IPS-15b (cell line): ENCODE data around the gene ZNF556.
A peak's percentile ranks its signal among the peaks of the same experiment; 100 is the strongest.
"Not testable (repeated sequence)": the region's sequence is repeated elsewhere in the genome, so short reads cannot be mapped to it uniquely, and the experiment has no call there.

ENCODE experiments used
- H3K27me3 ChIP-seq: one replicate; pipeline ENCODE4 v1.6.1; 2013; ENCODE audit warnings: low read length; ENCODE audit not compliant: control insufficient read depth, insufficient read depth
- H3K36me3 ChIP-seq: one replicate; pipeline ENCODE4 v1.6.1; 2013; ENCODE audit warnings: low read length; ENCODE audit not compliant: control insufficient read depth, insufficient read depth
- H3K4me1 ChIP-seq: one replicate; pipeline ENCODE4 v1.6.1; 2013; ENCODE audit warnings: mild to moderate bottlenecking, low read length; ENCODE audit not compliant: control insufficient read depth, insufficient read depth
- H3K4me3 ChIP-seq: one replicate; pipeline ENCODE4 v1.5.1; 2013; ENCODE audit warnings: low read depth, low read length
- H3K9ac ChIP-seq: one replicate; pipeline ENCODE4 v1.6.1; 2013; ENCODE audit warnings: low read depth, mild to moderate bottlenecking, low read length
- H3K9me3 ChIP-seq: one replicate; pipeline ENCODE4 v1.6.1; 2013; ENCODE audit warnings: mild to moderate bottlenecking, low read length; ENCODE audit not compliant: control insufficient read depth, insufficient read depth

Gene ZNF556

GRCh38 chr19:2888731-2889224, 21.6 kb downstream of the ZNF556 start:
- no peaks in the 10 kb centered on the region for H3K9me3 ChIP-seq
- H3K36me3 ChIP-seq, result no peaks in the 10 kb centered on the region
- no peaks in the 10 kb centered on the region for H3K4me1 ChIP-seq
- no peak overlapping the region for H3K9ac ChIP-seq
- no peak overlapping the region for H3K4me3 ChIP-seq
- no peaks in the 10 kb centered on the region for H3K27me3 ChIP-seq

- not testable (repeated sequence) for H3K27me3 ChIP-seq, H3K4me3 ChIP-seq, H3K9me3 ChIP-seq, H3K9ac ChIP-seq, H3K36me3 ChIP-seq, H3K4me1 ChIP-seq
These were observed 23.4 kb downstream of the ZNF556 start for GRCh38 chr19:2890531-2890930.

- H3K4me1 ChIP-seq, result no peaks in the 10 kb centered on the region
These were observed 29.6 kb downstream of the ZNF556 start for GRCh38 chr19:2896694-2897093.

GRCh38 chr19:2900296-2901252, 33.4 kb downstream of the ZNF556 start, which contains the start of gene ZNF57:
ZNF57 (plus strand) TSS chr19:2900928; CDS start chr19:2901046, 118 bp downstream.
- Histone ChIP-seq H3K27me3 (no peaks in the 10 kb centered on the region), H3K9ac (peak within 1 kb of the TSS; percentile 60), H3K4me3 (peak within 1 kb of the TSS; percentile 88), H3K36me3 (no peaks in the 10 kb centered on the region), H3K9me3 (peaks cover 3% of the 10 kb centered on the region), H3K4me1 (no peaks in the 10 kb centered on the region)

More at GRCh38 chr19:2896694-2897093, 29.6 kb downstream of the ZNF556 start:
- Histone ChIP-seq H3K27me3 (no peaks in the 10 kb centered on the region), H3K9ac (no peak overlapping the region), H3K9me3 (peaks cover 3% of the 10 kb centered on the region), H3K36me3 (no peaks in the 10 kb centered on the region), H3K4me3 (no peak overlapping the region)

- Histone ChIP-seq H3K4me3 (no peak overlapping the region), H3K4me1 (no peaks in the 10 kb centered on the region), H3K9me3 (no peaks in the 10 kb centered on the region), H3K36me3 (no peaks in the 10 kb centered on the region), H3K27me3 (no peaks in the 10 kb centered on the region), H3K9ac (no peak overlapping the region)
These were observed 35.6 kb downstream of the ZNF556 start for GRCh38 chr19:2902590-2903218.

- H3K36me3 ChIP-seq, H3K4me1 ChIP-seq, H3K27me3 ChIP-seq, H3K9ac ChIP-seq, H3K4me3 ChIP-seq, H3K9me3 ChIP-seq: not testable (repeated sequence)
These were observed 36.2 kb downstream of the ZNF556 start for GRCh38 chr19:2903326-2903725.

DNA sequence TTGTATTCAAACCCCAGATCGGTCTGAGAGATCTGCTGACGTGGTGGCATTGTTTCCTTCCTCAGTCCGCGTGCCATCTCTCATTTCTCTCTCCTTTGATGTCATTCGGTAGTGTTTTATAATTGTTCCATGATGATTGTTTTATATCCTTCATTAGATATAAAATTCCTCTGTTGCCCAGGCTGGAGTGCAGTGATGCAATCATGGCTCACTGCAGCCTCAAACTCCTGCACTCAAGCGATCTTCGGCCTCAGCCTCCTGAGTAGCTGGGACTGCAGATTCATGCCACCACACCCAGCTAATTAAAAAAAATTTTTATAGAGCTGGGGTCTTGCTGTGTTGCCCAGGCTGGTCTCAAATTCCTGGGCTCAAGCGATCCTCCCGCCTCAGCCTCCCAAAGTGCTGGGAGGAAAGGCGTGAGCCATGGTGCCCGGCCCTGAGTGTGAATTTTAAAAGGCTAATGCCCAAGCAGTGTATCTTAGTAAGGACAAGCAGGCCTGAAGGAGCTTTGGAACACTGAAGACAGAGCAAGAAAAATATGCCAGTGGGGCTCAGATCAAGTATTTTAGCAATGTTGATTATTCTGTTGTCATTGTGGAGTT, 38.9 kb downstream of the ZNF556 start:
- no peaks in the 10 kb centered on the region for H3K36me3 ChIP-seq
- no peaks in the 10 kb centered on the region for H3K27me3 ChIP-seq
- H3K9me3 ChIP-seq, result no peaks in the 10 kb centered on the region
- no peak overlapping the region for H3K9ac ChIP-seq
- H3K4me1 ChIP-seq, result no peaks in the 10 kb centered on the region
- no peak overlapping the region for H3K4me3 ChIP-seq

DNA sequence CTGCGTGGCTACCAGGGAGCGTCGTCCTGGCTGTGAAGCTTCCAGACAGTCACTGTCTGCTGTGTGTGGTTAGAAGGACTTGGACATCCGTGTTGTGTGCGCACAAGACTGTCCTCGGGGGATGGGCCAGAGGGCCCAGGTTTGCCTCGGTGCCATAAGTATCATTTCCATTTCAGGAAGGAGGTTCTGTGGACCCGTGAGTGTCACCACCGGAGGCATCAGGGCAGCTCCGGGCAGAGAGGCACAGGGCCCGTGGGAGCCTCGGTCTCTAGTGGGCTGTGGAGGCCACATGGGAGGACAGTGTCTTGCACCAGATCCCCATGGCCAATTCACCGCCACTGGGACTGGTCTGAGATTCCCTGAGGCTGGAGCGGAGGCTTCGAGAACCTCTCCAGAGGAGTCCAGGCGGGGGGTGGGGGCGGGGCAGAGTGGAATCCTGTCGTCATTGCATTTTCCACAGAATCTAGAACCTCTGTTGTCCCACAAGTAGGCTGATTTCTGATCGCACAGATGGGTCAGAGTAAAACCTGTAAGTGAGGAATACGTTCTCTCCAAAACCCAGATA, 39.6 kb downstream of the ZNF556 start:
- Histone ChIP-seq H3K9me3 (no peaks in the 10 kb centered on the region), H3K4me3 (no peak overlapping the region), H3K36me3 (peaks cover 3% of the 10 kb centered on the region), H3K9ac (no peak overlapping the region), H3K27me3 (no peaks in the 10 kb centered on the region), H3K4me1 (no peaks in the 10 kb centered on the region)

DNA sequence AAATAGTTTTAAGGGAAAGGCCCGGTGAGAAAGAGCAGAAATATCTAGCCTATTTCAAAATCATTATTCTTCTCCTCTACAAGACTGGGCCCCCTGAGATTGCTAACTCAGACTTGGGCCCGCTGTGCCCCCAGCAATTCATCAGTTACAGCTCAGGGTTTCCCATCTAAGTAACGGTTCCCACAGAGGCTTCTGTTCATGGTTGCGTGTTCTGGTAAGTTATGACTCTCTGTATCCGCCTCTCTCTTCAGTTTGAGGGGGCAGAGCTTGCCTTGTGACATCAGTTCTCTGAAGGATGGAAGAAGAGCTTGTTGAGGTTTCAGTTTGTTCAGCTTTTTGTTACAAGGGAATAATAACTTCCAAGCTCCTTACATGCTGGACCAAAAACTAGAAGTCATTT, 45.2 kb downstream of the ZNF556 start:
- H3K9ac ChIP-seq, result no peak overlapping the region
- peaks cover 18% of the 10 kb centered on the region for H3K36me3 ChIP-seq
- H3K4me3 ChIP-seq, result no peak overlapping the region
- H3K4me1 ChIP-seq, result no peaks in the 10 kb centered on the region
- H3K27me3 ChIP-seq, result no peaks in the 10 kb centered on the region
- peaks cover 10% of the 10 kb centered on the region for H3K9me3 ChIP-seq

DNA sequence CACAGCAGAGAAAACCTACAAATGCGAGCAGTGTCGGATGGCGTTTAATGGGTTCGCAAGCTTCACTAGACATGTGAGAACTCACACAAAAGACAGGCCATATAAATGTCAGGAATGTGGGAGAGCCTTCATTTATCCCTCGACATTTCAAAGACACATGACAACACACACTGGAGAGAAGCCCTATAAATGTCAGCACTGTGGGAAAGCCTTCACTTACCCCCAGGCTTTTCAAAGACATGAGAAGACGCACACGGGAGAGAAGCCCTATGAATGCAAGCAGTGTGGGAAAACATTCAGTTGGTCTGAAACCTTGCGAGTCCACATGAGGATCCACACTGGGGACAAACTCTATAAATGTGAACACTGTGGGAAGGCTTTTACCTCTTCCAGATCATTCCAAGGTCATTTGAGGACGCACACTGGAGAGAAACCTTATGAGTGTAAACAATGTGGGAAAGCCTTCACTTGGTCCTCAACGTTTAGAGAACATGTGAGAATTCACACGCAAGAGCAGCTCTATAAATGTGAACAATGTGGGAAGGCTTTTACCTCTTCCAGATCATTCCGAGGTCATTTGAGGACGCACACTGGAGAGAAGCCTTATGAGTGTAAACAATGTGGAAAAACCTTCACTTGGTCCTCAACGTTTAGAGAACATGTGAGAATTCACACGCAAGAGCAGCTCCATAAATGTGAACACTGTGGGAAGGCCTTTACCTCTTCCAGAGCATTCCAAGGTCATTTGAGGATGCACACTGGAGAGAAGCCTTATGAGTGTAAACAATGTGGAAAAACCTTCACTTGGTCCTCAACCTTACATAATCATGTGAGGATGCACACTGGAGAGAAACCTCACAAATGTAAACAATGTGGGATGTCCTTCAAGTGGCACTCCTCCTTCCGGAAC, 50.4 kb downstream of the ZNF556 start:
- Histone ChIP-seq H3K9me3 (peaks cover 18% of the 10 kb centered on the region), H3K9ac (no peak overlapping the region), H3K27me3 (no peaks in the 10 kb centered on the region), H3K36me3 (peaks cover 32% of the 10 kb centered on the region), H3K4me3 (no peak overlapping the region), H3K4me1 (no peaks in the 10 kb centered on the region)

- no peak overlapping the region for H3K9ac ChIP-seq
- H3K36me3 ChIP-seq, result peaks cover 10% of the 10 kb centered on the region
- H3K4me1 ChIP-seq, result peaks cover 2% of the 10 kb centered on the region
- H3K9me3 ChIP-seq, result peaks cover under 1% of the 10 kb centered on the region
- H3K4me3 ChIP-seq, result no peak overlapping the region
- no peaks in the 10 kb centered on the region for H3K27me3 ChIP-seq
These were observed 55.9 kb downstream of the ZNF556 start for GRCh38 chr19:2922987-2923386.
